Coronary artery (tissue), 2 donors: ENCODE data around the gene RRP8.

Experiments
- DNase-seq: peaks from one replicate; pipeline ENCODE4 v3.0.0-alpha.2; 2017; ENCODE audit warnings: low spot score
- H3K27ac ChIP-seq, 2 donors: fragments of 200-600 bp; sonication (generic); one replicate each; pipeline ENCODE4 v1.5.1; 2016 to 2019
- H3K4me3 ChIP-seq: fragments of 200-600 bp; sonication (generic); 2 replicates; pipeline ENCODE4 v1.5.1; 2016; ENCODE audit warnings: mild to moderate bottlenecking, moderate library complexity
- CTCF ChIP-seq: fragments of 200-600 bp; sonication (generic); IDR thresholded peaks from one replicate; pipeline ENCODE4 v1.5.1; 2019; ENCODE audit warnings: antibody characterized with exemption

Gene RRP8

GRCh38 chr11:6586434-6587359, 16.7 kb downstream of the RRP8 start:
- no peak for TF ChIP-seq CTCF
- Histone ChIP-seq H3K27ac (peak overlapping the region; percentile 56 to 68), H3K4me3 (peak overlapping the region; percentile 57)
- peak; percentile 72 for DNase-seq

GRCh38 chr11:6584528-6584927, 18.9 kb downstream of the RRP8 start:
- no peak overlapping the region for H3K4me3 ChIP-seq
- no peak for DNase-seq

GRCh38 chr11:6583584-6583983, 19.8 kb downstream of the RRP8 start:
- no peak for DNase-seq
- Histone ChIP-seq H3K4me3 (no peak overlapping the region), H3K27ac (no peak overlapping the region)
- no peak for TF ChIP-seq CTCF

More at GRCh38 chr11:6584528-6584927, 18.9 kb downstream of the RRP8 start:
- H3K27ac ChIP-seq = no peak overlapping the region
- TF ChIP-seq CTCF = no peak

GRCh38 chr11:6579681-6580080, 23.7 kb downstream of the RRP8 start:
- Histone ChIP-seq H3K27ac (no peak overlapping the region), H3K4me3 (no peak overlapping the region)
- no peak for TF ChIP-seq CTCF
- no peak for DNase-seq

GRCh38 chr11:6578134-6578533, 25.3 kb downstream of the RRP8 start:
- no peak overlapping the region for H3K4me3 ChIP-seq
- TF ChIP-seq CTCF = no peak
- no peak overlapping the region for H3K27ac ChIP-seq
- no peak for DNase-seq

- H3K4me3 ChIP-seq = no peak overlapping the region
- TF ChIP-seq CTCF = no peak
- peak overlapping the region; percentile 52 to 56 for H3K27ac ChIP-seq
- no peak for DNase-seq
Observed at GRCh38 chr11:6576471-6577373, 26.7 kb downstream of the RRP8 start.
